ENCODE results near the gene MAPKAPK2. TPM values are rescaled to one million over a fixed set of nuclear protein-coding genes. Genes with fewer than 3 reads are reported as not detected.
A peak's percentile ranks its signal among the peaks of the same experiment; 100 is the strongest.

The MAPKAPK2 gene
- total RNA-seq, 2 experiments from 2014 or later = 53.5 to 57.8 TPM

- Mint-ChIP-seq H3K36me3 (no peaks in the 10 kb centered on the region), H3K27me3 (peaks cover 26% of the 10 kb centered on the region), H3K4me3 (no peak overlapping the region), H3K4me1 (peaks cover 9% of the 10 kb centered on the region), H3K27ac (peak overlapping the region; percentile 13), H3K9me3 (no peaks in the 10 kb centered on the region)
- DNase-seq = no peak
Measured at GRCh38 chr1:206668351-206668750, 16.4 kb upstream of the MAPKAPK2 start.

DNA sequence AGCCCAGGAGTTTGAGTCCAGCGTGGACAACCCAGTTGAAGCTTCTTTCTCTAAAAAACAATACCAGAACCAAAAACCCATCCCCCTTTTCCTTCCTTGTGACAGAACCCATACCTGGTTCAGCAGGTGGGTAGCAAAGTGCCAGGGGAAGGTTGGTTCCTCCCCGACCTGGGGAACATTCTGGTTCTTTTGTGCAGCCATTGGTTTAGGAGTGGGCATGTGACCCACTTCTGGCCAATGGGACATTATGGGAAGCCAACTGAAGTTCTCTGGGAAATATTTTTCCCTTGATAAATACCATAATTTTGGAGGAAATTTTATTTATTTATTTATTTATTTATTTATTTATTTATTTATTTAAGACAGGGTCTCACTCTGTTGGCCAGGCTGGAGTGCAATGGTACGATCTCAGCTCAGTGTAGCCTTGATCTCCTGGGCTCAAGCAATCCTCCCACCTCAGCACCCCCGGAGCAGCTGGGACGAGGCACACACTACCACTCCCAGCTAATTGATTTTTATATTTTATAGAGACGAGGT is 15.8 kb upstream of the MAPKAPK2 start:
- no peaks in the 10 kb centered on the region for H3K36me3 Mint-ChIP-seq
- no peak overlapping the region for H3K4me3 Mint-ChIP-seq
- peaks cover 5% of the 10 kb centered on the region for H3K4me1 Mint-ChIP-seq
- no peak for DNase-seq
- no peak overlapping the region for H3K27ac Mint-ChIP-seq
- H3K27me3 Mint-ChIP-seq = peaks cover 21% of the 10 kb centered on the region
- H3K9me3 Mint-ChIP-seq = no peaks in the 10 kb centered on the region

- Mint-ChIP-seq H3K4me3 (no peak overlapping the region), H3K27ac (no peak overlapping the region), H3K27me3 (no peaks in the 10 kb centered on the region), H3K4me1 (peaks cover 1% of the 10 kb centered on the region), H3K9me3 (no peaks in the 10 kb centered on the region), H3K36me3 (no peaks in the 10 kb centered on the region)
- no peak for DNase-seq
Measured at GRCh38 chr1:206672011-206672688, 12.6 kb upstream of the MAPKAPK2 start.

DNA sequence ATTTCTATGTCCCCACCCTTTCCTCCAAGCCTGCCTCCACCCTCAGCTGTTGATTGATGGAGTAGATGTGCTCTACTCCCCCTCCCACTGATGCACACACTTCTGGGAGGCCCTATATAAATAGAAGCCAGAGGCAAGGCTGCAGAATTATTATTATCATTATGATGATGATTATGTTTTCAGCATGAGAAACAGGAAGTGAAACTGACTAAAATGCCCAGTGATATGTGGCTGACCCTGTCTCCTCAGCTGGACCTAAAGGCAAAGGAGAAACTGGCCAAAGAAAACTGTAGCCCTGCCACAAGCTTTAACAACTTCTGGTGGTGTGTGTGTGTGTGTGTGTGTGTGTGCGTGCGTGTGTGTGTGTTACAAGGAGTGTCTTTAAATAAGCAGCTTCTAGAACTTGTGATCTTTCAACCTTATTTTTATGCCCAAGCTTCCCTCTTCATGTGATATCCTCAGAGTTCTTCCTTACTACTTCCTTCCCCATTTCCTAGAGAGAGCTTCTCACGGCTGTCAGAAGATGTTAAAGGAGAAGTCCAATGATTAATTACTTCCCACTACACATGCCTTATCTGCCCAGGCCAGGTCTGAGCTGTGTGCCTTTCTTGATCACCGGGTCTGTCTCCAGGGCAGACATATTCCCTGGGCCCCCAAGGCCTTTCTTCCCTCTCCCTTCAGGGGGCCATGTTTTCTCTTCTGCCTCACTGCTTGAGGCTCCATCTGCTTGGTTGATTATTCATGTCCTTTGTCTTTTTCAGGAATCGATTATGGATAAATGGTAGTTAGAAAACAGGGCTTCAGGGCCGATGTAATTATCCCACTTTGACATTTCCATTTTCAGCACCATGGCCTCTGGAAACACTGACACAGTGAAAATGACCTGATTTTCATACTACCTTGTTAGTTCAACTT is 11.6 kb upstream of the MAPKAPK2 start:
- H3K36me3 Mint-ChIP-seq = no peaks in the 10 kb centered on the region
- H3K4me3 Mint-ChIP-seq = no peak overlapping the region
- H3K4me1 Mint-ChIP-seq = peaks cover 1% of the 10 kb centered on the region
- H3K27ac Mint-ChIP-seq = no peak overlapping the region
- no peaks in the 10 kb centered on the region for H3K27me3 Mint-ChIP-seq
- DNase-seq = no peak
- no peaks in the 10 kb centered on the region for H3K9me3 Mint-ChIP-seq

DNA sequence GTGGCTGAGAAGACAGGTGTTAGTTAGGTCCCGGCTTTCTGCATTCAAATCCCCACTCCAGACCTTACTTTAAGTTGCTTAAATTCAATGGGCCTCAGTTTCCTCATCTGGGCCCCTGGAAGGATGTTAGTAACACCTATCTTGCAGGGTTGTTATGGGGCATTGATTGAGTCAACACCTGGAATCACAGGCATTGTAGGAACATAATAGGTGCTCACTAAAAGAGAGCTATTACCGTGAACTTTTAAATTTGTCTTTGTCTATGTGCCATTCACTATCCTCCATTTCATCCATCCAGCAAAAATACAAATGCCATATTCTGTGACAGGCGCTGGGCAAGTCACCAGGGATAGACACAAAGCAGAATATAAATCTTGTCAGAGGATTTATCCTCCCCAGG is 10.5 kb upstream of the MAPKAPK2 start:
- H3K4me1 Mint-ChIP-seq = peaks cover 4% of the 10 kb centered on the region
- H3K27me3 Mint-ChIP-seq = no peaks in the 10 kb centered on the region
- no peak overlapping the region for H3K4me3 Mint-ChIP-seq
- H3K27ac Mint-ChIP-seq = no peak overlapping the region
- no peaks in the 10 kb centered on the region for H3K36me3 Mint-ChIP-seq
- no peak for DNase-seq
- H3K9me3 Mint-ChIP-seq = no peaks in the 10 kb centered on the region

GRCh38 chr1:206674745-206675175 is 9.9 kb upstream of the MAPKAPK2 start:
- Mint-ChIP-seq H3K9me3 (no peaks in the 10 kb centered on the region), H3K4me1 (peaks cover 9% of the 10 kb centered on the region), H3K27me3 (no peaks in the 10 kb centered on the region), H3K4me3 (no peak overlapping the region), H3K36me3 (no peaks in the 10 kb centered on the region), H3K27ac (no peak overlapping the region)
- DNase-seq = no peak

- no peaks in the 10 kb centered on the region for H3K9me3 Mint-ChIP-seq
- peaks cover 22% of the 10 kb centered on the region for H3K4me1 Mint-ChIP-seq
- no peak overlapping the region for H3K4me3 Mint-ChIP-seq
- no peaks in the 10 kb centered on the region for H3K36me3 Mint-ChIP-seq
- no peak for DNase-seq
- no peak overlapping the region for H3K27ac Mint-ChIP-seq
- no peaks in the 10 kb centered on the region for H3K27me3 Mint-ChIP-seq
Measured at GRCh38 chr1:206676499-206676898, 8.2 kb upstream of the MAPKAPK2 start.

DNA sequence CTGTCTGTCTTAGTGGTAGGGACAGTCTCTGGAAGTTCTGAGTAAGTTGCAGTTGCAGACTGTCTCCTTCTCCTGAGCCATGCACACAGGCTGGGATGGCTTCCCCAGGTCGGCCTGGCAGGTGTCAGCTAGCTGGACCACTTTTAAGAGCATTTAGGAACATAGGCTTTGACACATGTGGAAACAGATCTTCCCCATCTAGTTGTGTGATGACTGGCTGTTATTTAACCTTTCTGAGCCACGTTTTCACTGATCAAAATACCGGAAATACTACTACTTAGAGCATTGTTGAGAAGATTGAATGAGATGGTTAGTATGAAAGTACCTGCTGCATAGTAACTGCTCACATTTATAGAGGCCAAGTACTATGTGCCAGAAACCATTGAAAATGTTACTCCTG is 6.2 kb upstream of the MAPKAPK2 start:
- Mint-ChIP-seq H3K27me3 (no peaks in the 10 kb centered on the region), H3K9me3 (no peaks in the 10 kb centered on the region), H3K36me3 (no peaks in the 10 kb centered on the region), H3K27ac (no peak overlapping the region), H3K4me3 (no peak overlapping the region), H3K4me1 (peaks cover 27% of the 10 kb centered on the region)
- DNase-seq = no peak

GRCh38 chr1:206679738-206680211 is 4.9 kb upstream of the MAPKAPK2 start:
- Mint-ChIP-seq H3K4me3 (no peak overlapping the region), H3K4me1 (peaks cover 34% of the 10 kb centered on the region), H3K27me3 (peaks cover 3% of the 10 kb centered on the region), H3K27ac (peak overlapping the region; percentile 41), H3K36me3 (no peaks in the 10 kb centered on the region), H3K9me3 (no peaks in the 10 kb centered on the region)
- DNase-seq = peak; percentile 24

DNA sequence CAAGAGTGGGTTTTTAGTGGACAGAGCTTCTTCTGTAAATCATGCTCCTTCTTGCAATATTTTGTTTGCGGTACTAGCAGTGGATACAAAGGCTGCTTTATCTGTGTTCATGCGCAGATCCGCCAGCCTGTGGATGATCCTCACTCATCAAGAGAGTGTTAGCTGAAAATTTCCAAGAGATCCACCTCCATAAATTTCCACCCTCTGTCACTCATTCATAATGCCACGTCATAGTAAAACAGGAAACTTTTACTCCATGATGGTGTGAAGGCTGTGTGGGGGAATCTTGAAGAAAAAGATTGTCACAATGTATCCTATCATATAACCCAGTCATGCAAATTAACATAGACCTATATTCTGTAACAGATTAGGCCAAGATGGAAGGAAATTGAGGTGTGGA is 4.4 kb upstream of the MAPKAPK2 start:
- no peaks in the 10 kb centered on the region for H3K36me3 Mint-ChIP-seq
- H3K4me1 Mint-ChIP-seq = peaks cover 34% of the 10 kb centered on the region
- no peak overlapping the region for H3K4me3 Mint-ChIP-seq
- no peak for DNase-seq
- no peak overlapping the region for H3K27ac Mint-ChIP-seq
- H3K27me3 Mint-ChIP-seq = peaks cover 3% of the 10 kb centered on the region
- H3K9me3 Mint-ChIP-seq = no peaks in the 10 kb centered on the region

DNA sequence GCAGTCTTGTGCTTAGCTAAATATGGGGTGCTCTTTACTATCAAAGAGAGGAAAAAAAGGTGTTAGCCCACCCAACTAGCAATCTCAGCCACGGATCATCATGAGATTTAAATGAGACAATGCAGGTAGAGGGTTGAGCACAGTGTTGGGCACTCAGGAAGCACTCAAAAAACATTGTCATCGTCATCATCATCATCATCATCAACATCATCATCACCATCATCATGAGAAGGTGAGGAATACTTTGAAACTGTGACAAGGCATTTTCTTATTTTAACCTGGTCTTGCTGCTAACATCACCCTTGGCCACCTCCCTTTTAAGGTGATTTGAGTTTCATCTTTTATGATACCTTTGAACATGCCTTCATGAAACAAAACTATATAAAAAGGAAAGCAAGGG is 3.3 kb upstream of the MAPKAPK2 start:
- Mint-ChIP-seq H3K27ac (no peak overlapping the region), H3K9me3 (no peaks in the 10 kb centered on the region), H3K36me3 (peaks cover 3% of the 10 kb centered on the region), H3K4me3 (no peak overlapping the region), H3K27me3 (peaks cover 3% of the 10 kb centered on the region), H3K4me1 (peaks cover 37% of the 10 kb centered on the region)
- DNase-seq = no peak

DNA sequence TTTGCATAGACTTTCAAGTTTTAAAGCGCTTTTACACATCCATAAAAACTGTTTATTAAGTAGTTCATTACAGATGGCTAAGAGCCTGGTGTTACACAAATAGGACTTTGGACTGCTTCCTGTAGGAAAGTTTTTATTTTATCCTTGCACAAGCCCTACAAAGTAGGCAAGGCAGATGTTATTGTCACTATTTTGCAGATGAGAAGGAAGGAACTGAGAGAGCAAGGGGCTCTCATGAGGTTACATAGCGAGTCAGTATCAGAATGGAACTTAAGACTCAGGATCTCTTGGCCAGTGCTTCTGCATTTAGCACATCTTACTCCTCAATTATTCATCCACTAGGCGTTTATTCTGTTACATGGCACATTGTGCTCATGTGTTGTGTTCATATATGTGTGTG is 2.6 kb upstream of the MAPKAPK2 start:
- Mint-ChIP-seq H3K4me1 (peaks cover 45% of the 10 kb centered on the region), H3K27me3 (peaks cover 3% of the 10 kb centered on the region), H3K36me3 (peaks cover 5% of the 10 kb centered on the region), H3K9me3 (no peaks in the 10 kb centered on the region), H3K27ac (no peak overlapping the region), H3K4me3 (no peak overlapping the region)
- DNase-seq = no peak

- H3K4me3 Mint-ChIP-seq = no peak overlapping the region
- no peak overlapping the region for H3K27ac Mint-ChIP-seq
- peaks cover 56% of the 10 kb centered on the region for H3K4me1 Mint-ChIP-seq
- H3K27me3 Mint-ChIP-seq = peaks cover 3% of the 10 kb centered on the region
- no peak for DNase-seq
- H3K9me3 Mint-ChIP-seq = no peaks in the 10 kb centered on the region
- peaks cover 5% of the 10 kb centered on the region for H3K36me3 Mint-ChIP-seq
Measured at GRCh38 chr1:206683313-206683712, 1.4 kb upstream of the MAPKAPK2 start.

DNA sequence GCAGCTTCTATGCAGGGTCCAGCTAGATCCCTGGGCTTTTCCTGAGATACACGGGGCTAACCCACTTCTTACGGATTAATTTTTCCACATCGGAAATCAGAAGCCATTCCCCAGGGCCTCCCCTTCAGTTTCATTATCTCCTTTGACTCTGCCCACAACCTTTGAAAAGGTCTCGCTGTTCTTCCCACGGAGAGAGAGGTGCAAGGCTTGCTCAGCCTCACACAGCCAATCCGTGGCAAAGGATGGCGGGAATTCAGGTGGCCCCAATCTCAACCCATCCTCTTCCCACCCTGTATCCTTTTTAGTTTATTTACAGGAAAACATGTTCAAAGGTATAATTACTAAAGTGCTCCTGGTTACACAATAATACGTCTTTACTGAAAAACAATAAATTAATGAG is 702 bp upstream of the MAPKAPK2 start:
- Mint-ChIP-seq H3K27ac (no peak overlapping the region), H3K36me3 (peaks cover 5% of the 10 kb centered on the region), H3K4me1 (peaks cover 59% of the 10 kb centered on the region), H3K4me3 (no peak overlapping the region), H3K27me3 (peaks cover 3% of the 10 kb centered on the region), H3K9me3 (no peaks in the 10 kb centered on the region)
- DNase-seq = no peak

DNA sequence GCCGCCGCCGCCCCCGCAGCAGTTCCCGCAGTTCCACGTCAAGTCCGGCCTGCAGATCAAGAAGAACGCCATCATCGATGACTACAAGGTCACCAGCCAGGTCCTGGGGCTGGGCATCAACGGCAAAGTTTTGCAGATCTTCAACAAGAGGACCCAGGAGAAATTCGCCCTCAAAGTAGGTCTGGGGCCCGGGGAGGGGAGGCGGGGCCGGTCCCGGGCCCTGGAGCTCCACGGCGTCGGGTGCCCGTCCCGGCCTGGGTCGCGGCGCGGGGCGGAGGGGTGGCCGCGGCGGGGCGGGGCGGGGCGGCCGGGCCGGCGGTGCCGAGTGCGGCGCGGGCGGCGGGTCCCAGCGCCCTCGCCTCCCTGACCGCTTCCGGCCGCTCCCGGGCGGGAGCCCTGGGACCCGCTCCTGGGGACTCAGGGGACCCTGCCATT is 646 bp downstream of the MAPKAPK2 start:
- H3K4me1 Mint-ChIP-seq = peaks cover 55% of the 10 kb centered on the region
- peaks cover 5% of the 10 kb centered on the region for H3K36me3 Mint-ChIP-seq

More for the DNA sequence above, 646 bp downstream of the MAPKAPK2 start:
- Mint-ChIP-seq H3K27ac (peak overlapping the region; percentile 90), H3K9me3 (no peaks in the 10 kb centered on the region), H3K4me3 (peak overlapping the region; percentile 99), H3K27me3 (peaks cover 3% of the 10 kb centered on the region)
- peak; percentile 59 for DNase-seq
